Nephron progenitor cell (in vitro differentiated cells): ENCODE data around the gene FAM171A1.
A peak's percentile ranks its signal among the peaks of the same experiment; 100 is the strongest.

Source experiments
- DNase-seq: peaks from one replicate; pipeline ENCODE4 v3.0.0; 2021
- H3K27ac Mint-ChIP-seq: 2 replicates; pipeline ENCODE4 v1.8.0; 2021; ENCODE audit warnings: mild to moderate bottlenecking, moderate library complexity, mixed read lengths
- H3K27me3 Mint-ChIP-seq: 2 replicates; pipeline ENCODE4 v1.8.0; 2021; ENCODE audit warnings: mild to moderate bottlenecking, low read depth, mixed read lengths; ENCODE audit not compliant: poor library complexity
- H3K36me3 Mint-ChIP-seq: 2 replicates; pipeline ENCODE4 v1.8.0; 2021; ENCODE audit warnings: low read depth, mixed read lengths
- H3K4me1 Mint-ChIP-seq: 2 replicates; pipeline ENCODE4 v1.8.0; 2021; ENCODE audit warnings: mixed read lengths
- H3K4me3 Mint-ChIP-seq: 2 replicates; pipeline ENCODE4 v1.8.0; 2021; ENCODE audit warnings: mild to moderate bottlenecking, moderate library complexity, mixed read lengths
- H3K9me3 Mint-ChIP-seq: 2 replicates; pipeline ENCODE4 v1.8.0; 2021; ENCODE audit warnings: mild to moderate bottlenecking, moderate library complexity, mixed read lengths
- TF ChIP-seq, protein P1 (sequence below): fragments of 200-600 bp; sonication (generic); IDR thresholded peaks from 2 replicates; pipeline ENCODE4 v1.5.0; 2021; ENCODE audit warnings: antibody characterized with exemption

Gene FAM171A1

DNA sequence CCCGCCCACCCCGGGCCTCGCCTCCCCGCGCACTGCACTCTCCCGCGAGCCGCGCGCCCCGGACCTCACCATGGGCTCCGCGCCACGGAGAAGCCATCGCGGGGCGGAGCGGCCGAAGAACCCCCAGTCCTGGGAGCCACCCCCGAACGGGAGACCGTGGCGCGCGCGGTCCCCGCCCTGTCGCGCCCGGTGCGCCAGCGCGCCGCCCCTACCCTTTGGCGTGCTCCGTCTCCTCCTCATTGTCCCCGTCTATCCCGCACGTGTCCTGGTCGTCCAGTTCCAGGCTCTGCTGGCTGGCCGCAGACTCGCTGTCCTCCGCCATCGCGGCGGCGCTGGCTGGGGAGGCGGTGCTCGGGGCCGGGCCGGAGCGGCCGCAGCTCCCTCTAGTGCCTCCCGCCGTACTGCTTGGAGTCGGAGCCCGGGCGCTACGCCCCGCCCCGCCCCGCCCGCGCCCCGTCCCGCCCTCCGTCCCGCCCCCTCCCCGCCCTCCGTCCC, 202.8 kb downstream of the FAM171A1 start, which contains the start of gene NMT2:
NMT2 (minus strand) TSS at position 403 of the 495 bp plus-strand sequence; CDS start at position 322, 81 bp downstream.
- H3K4me3 Mint-ChIP-seq: peak within 1 kb of the TSS; percentile 92
- peaks cover 44% of the 10 kb centered on the region for H3K4me1 Mint-ChIP-seq
- H3K27ac Mint-ChIP-seq: peak within 1 kb of the TSS; percentile 95
- no peaks in the 10 kb centered on the region for H3K9me3 Mint-ChIP-seq
- no peak for DNase-seq
- H3K27me3 Mint-ChIP-seq: peaks cover 7% of the 10 kb centered on the region
- peaks cover 11% of the 10 kb centered on the region for H3K36me3 Mint-ChIP-seq
- TF ChIP-seq, protein P1, sequence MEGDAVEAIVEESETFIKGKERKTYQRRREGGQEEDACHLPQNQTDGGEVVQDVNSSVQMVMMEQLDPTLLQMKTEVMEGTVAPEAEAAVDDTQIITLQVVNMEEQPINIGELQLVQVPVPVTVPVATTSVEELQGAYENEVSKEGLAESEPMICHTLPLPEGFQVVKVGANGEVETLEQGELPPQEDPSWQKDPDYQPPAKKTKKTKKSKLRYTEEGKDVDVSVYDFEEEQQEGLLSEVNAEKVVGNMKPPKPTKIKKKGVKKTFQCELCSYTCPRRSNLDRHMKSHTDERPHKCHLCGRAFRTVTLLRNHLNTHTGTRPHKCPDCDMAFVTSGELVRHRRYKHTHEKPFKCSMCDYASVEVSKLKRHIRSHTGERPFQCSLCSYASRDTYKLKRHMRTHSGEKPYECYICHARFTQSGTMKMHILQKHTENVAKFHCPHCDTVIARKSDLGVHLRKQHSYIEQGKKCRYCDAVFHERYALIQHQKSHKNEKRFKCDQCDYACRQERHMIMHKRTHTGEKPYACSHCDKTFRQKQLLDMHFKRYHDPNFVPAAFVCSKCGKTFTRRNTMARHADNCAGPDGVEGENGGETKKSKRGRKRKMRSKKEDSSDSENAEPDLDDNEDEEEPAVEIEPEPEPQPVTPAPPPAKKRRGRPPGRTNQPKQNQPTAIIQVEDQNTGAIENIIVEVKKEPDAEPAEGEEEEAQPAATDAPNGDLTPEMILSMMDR: no peak

DNA sequence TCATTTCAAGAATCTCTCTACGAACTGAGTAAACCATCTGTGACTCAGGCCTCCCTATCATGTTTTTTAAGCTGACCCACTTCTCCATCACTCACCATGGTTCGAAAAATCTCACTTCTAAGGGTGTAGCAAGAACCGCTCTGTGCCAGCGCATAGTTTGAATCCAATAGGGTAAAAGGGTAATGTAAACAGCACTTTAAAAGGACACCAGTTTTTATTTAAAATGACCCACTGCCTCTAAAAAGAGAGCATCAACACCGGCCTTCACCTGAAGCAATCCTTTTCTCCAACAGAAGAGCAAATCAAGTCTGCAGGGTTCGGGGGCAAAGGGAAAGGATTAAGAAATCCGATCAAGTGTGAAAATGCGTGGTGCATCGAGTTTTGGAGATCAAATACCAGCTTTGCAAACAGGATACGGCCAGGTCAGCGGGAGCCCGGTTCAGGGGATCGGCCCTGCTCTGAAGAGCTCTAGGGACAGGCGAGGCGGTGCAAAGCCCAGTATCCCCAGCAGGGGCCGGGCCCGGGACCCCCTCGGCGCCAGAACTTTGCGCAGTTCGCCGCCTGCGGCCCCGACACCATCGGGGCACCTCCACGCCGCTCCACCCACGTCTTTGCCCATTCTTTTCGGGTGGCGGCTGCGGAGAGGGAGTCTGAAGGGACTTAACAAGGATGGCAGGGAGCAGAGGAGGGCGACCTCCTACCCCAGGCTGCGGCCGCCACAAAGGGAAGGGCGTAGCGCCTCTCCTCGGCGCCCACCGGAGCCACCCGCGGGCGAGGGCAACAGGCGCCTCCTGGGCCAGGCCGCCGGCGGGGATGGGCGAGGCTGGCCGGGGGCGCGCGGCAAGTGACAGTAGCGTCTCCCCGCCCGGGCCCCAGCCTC, 203.4 kb downstream of the FAM171A1 start:
- Mint-ChIP-seq H3K27me3 (peaks cover 3% of the 10 kb centered on the region), H3K4me3 (peak overlapping the region; percentile 92), H3K4me1 (peaks cover 44% of the 10 kb centered on the region), H3K27ac (peak overlapping the region; percentile 95), H3K9me3 (no peaks in the 10 kb centered on the region), H3K36me3 (peaks cover 12% of the 10 kb centered on the region)
- peak; percentile 81 for DNase-seq
- TF ChIP-seq, protein P1: peak; percentile 64

DNA sequence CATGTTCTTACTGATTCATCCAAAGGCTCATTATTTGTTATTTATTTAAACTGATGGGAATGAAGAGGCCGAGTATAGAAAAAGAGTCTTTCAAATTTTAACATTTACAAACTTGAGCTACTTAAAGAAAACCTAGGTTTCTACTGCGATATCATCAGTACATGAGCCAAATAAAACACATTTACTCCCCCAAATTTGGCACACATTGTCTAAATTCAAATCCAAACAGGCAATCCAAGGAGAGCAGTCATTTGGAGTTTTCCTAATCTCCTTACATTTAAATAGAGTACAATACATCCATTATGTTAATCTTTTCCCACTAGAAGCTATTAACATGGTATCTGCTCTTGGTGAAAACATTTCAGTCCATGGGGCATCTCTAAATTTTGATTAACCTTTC, 204.8 kb downstream of the FAM171A1 start:
- Mint-ChIP-seq H3K36me3 (peaks cover 19% of the 10 kb centered on the region), H3K27me3 (peaks cover 2% of the 10 kb centered on the region), H3K4me3 (peak overlapping the region; percentile 92), H3K4me1 (peaks cover 44% of the 10 kb centered on the region), H3K27ac (no peak overlapping the region), H3K9me3 (no peaks in the 10 kb centered on the region)
- TF ChIP-seq, protein P1: no peak
- no peak for DNase-seq

DNA sequence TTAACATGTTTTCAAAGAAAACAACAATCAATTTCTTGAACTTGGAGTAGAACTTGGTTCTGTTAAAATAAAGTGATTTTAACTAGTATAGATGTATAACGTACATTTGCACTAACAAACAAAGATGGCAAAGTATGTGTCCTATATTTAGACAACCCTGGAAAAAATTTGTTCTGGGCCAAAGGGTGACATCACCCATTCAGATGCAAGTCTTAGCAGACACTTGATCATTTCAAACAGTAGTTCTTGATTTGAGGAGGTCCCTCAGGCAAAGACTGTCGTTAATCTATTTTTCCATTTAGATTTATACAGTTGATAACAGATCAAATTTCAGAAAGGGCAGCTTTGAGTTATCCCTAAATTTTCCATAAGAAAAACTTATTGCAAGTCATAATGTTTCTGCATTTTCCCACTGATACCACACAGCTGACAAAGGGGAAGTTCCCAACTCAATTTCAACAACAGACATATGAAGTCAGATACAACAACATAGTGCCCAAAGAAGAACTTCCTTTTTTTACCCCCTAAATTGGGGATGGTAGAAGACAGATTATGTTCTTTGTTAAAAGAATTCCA, 207.7 kb downstream of the FAM171A1 start:
- H3K4me3 Mint-ChIP-seq: no peak overlapping the region
- no peak for DNase-seq
- H3K27ac Mint-ChIP-seq: no peak overlapping the region
- H3K4me1 Mint-ChIP-seq: peaks cover 28% of the 10 kb centered on the region
- H3K27me3 Mint-ChIP-seq: peaks cover 2% of the 10 kb centered on the region
- H3K9me3 Mint-ChIP-seq: no peaks in the 10 kb centered on the region
- TF ChIP-seq, protein P1: no peak
- H3K36me3 Mint-ChIP-seq: peaks cover 27% of the 10 kb centered on the region
